DMS153 treated with DMSO at 0.1 percent for 48 hours (cell line): ENCODE results near the gene CCDC28A.
A peak's percentile ranks its signal among the peaks of the same experiment; 100 is the strongest.

ENCODE experiments used
- DNase-seq: peaks from one replicate; lab custom pipeline; 2025; ENCODE audit not compliant: unreplicated experiment; lab: John Stamatoyannopoulos, UW

The CCDC28A gene

DNA sequence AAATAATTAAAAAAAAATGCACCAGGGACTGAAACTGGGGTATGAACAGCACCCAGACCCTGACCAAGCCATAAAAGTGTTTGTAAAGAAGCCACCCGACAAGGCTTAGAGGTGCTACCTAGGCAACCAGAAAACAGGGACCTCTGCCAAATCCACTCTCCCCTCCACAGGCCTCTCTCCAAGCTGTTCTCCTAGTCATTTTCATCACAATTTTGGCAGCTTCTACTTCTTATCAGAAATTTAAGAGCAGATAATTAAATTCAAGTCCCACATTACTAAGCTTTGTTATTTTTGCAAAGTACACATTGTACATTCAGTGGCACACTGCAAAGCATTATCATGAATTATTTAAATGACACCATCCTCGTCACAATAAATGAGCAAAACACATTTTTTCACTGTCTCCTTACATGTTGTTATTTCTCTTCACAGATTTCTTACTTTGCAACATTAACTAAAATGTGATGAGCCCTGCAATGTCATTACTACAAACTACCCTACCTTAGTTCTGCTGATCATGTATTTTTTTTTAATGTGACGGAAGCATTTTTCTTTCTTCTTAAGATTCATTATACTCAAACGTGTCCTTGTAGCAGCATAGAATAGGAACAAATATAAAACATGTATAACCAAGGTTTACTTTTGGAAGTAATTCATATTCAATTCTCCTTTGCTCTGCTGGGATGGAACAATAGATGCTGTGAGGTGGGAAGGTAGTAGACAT lies 60.4 kb downstream of the CCDC28A start:
- DNase-seq = peak; percentile 74

DNA sequence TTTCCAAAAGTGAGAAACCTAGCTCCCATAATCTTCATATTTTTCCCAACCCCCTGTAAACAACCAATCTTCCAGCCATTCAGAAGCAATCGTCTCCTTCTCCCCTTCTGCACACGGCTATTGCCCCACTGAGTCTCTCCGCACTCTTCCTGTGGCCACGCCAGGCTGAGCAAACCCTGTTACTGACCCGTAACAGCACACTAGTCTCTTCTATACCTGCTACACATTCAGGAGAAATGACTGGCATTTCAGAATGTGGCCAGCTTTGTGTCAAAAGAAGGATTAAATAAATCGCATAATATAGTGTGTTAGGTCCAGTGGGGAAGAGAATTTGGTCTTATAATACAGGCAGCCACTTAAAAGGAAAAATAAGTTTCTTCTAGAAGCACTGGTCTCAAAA lies 63.7 kb downstream of the CCDC28A start:
- no peak for DNase-seq
